Hematopoietic multipotent progenitor cell treated with erythropoietin and hydrocortisone succinate and interleukin-3 and kit ligand, for 6 days (in vitro differentiated cells): ENCODE data around the gene NLRP6.
"Not testable (repeated sequence)": the region's sequence is repeated elsewhere in the genome, so short reads cannot be mapped to it uniquely, and the experiment has no call there.

Source experiments
- DNase-seq: peaks from one replicate; pipeline ENCODE4 v3.0.0-alpha.2; 2015

The NLRP6 gene

GRCh38 chr11:282630-283360 lies 4.6 kb downstream of the NLRP6 start:
- DNase-seq, result no peak

GRCh38 chr11:283405-284104 lies 5.3 kb downstream of the NLRP6 start:
- DNase-seq, result no peak

GRCh38 chr11:284105-285020 lies 6.2 kb downstream of the NLRP6 start:
- no peak for DNase-seq

- DNase-seq, result no peak
Measured at GRCh38 chr11:285021-285893, 7.0 kb downstream of the NLRP6 start.

- no peak for DNase-seq
Measured at GRCh38 chr11:285894-286220, 7.7 kb downstream of the NLRP6 start.

- DNase-seq, result not testable (repeated sequence)
Measured at GRCh38 chr11:286977-287820, 9.0 kb downstream of the NLRP6 start.

GRCh38 chr11:287821-288477 lies 9.7 kb downstream of the NLRP6 start:
- no peak for DNase-seq

- peak; percentile 67 for DNase-seq
Measured at GRCh38 chr11:288478-289397, 10.5 kb downstream of the NLRP6 start, which contains the start of gene PGGHG. PGGHG (plus strand) TSS chr11:289126; CDS start chr11:289817, 691 bp downstream.

GRCh38 chr11:289398-289711 lies 11.1 kb downstream of the NLRP6 start:
- no peak for DNase-seq

GRCh38 chr11:289712-290620 lies 11.8 kb downstream of the NLRP6 start:
- no peak for DNase-seq

- DNase-seq, result no peak
Measured at GRCh38 chr11:290621-291231, 12.5 kb downstream of the NLRP6 start.

GRCh38 chr11:291281-292210 lies 13.3 kb downstream of the NLRP6 start:
- DNase-seq, result no peak

GRCh38 chr11:292211-293121 lies 14.3 kb downstream of the NLRP6 start:
- no peak for DNase-seq

- no peak for DNase-seq
Measured at GRCh38 chr11:293271-293851, 15.2 kb downstream of the NLRP6 start.

- DNase-seq, result no peak
Measured at GRCh38 chr11:293852-294661, 15.8 kb downstream of the NLRP6 start.
